GM12878 (cell line): ENCODE data around the gene HOOK1. TPM values are rescaled to one million over a fixed set of nuclear protein-coding genes. Genes with fewer than 3 reads are reported as not detected.
A peak's percentile ranks its signal among the peaks of the same experiment; 100 is the strongest.

Experiments
- HCFC1 ChIP-seq: fragments of 150-350 bp; IDR thresholded peaks from 2 replicates; pipeline ENCODE4 v1.6.1; 2014; ENCODE audit warnings: low read length
- KAT2A ChIP-seq: conservative IDR thresholded peaks from 2 replicates; pipeline ENCODE4 v1.6.1; 2011; ENCODE audit warnings: low read depth, low read length; ENCODE audit not compliant: control insufficient read depth
- MEF2B ChIP-seq: fragments of 450-650 bp; IDR thresholded peaks from 2 replicates; pipeline ENCODE4 v1.6.1; 2018; ENCODE audit warnings: mild to moderate bottlenecking, moderate library complexity; ENCODE audit not compliant: partially characterized antibody, poor library complexity, severe bottlenecking
- NFYB ChIP-seq: IDR thresholded peaks from 2 replicates; pipeline ENCODE4 v1.6.1; 2011; ENCODE audit warnings: low read depth, mild to moderate bottlenecking, low read length, improper control_type of control experiment, moderate library complexity; ENCODE audit not compliant: insufficient read depth
- NRF1 ChIP-seq: conservative IDR thresholded peaks from 2 replicates; pipeline ENCODE4 v1.6.1; 2011; ENCODE audit warnings: mild to moderate bottlenecking, low read depth, low read length, improper control_type of control experiment
- POLR2AphosphoS2 ChIP-seq: IDR thresholded peaks from 2 replicates; pipeline ENCODE4 v1.6.1; 2011; ENCODE audit warnings: low read depth, mild to moderate bottlenecking, low read length, improper control_type of control experiment, moderate library complexity
- POLR2AphosphoS5 ChIP-seq: IDR thresholded peaks from 2 replicates; pipeline ENCODE4 v1.6.1; 2011; ENCODE audit warnings: mild to moderate bottlenecking, low read length, inconsistent platforms
- RELA ChIP-seq: fragments of 450-650 bp; IDR thresholded peaks from 2 replicates; pipeline ENCODE4 v1.8.0; 2014; ENCODE audit warnings: borderline replicate concordance; ENCODE audit not compliant: partially characterized antibody
- SMARCA5 ChIP-seq: fragments of 450-650 bp; IDR thresholded peaks from 2 replicates; pipeline ENCODE4 v1.6.1; 2017; ENCODE audit warnings: mild to moderate bottlenecking
- ZNF384 ChIP-seq: IDR thresholded peaks from 2 replicates; pipeline ENCODE4 v1.6.1; 2012; ENCODE audit warnings: low read depth, mild to moderate bottlenecking, low read length, improper control_type of control experiment, borderline replicate concordance
- polyA plus RNA-seq, 11 experiments: library from polyadenylated mRNA; depleted of rRNA in 4 of 11; unstranded in 6 of 11; stranded (reverse) in 5 of 11; fragments of >200 nt; fragmentation: Nextera tagmentation in 4 of 11; fragmentation: Illumina TruSeq in 1 of 11; extraction: Ambion mirVana in 4 of 11; extraction: Trizol in 1 of 11; gene quantifications; 1 replicate in 1 of 11; 2 replicates in 10 of 11; pipeline versions ENCODE4 v1.2.1 to v1.2.3, GENCODE V29; 2011 to 2016; ENCODE audit warnings: inconsistent platforms in 2 of 11, missing spikeins in 2 of 11, low read depth in 1 of 11
- total RNA-seq, 4 experiments: library from RNA; depleted of rRNA in 3 of 4; stranded (reverse); fragments of >200 nt in 3 of 4; fragmentation: Illumina TruSeq in 1 of 4; extraction: Trizol in 1 of 4; gene quantifications; 2 replicates each; pipeline versions ENCODE4 v1.2.1 to v1.2.3, GENCODE V29; 2013 to 2021
- TF ChIP-seq, protein P1 (sequence below): fragments of 450-650 bp; IDR thresholded peaks from 2 replicates; pipeline ENCODE4 v1.6.1; 2018; ENCODE audit warnings: mild to moderate bottlenecking, low read depth, moderate library complexity; ENCODE audit not compliant: partially characterized antibody
- TF ChIP-seq, protein P2 (sequence below): fragments of 450-650 bp; IDR thresholded peaks from 2 replicates; pipeline ENCODE4 v1.6.1; 2018; ENCODE audit warnings: borderline replicate concordance, mild to moderate bottlenecking; ENCODE audit not compliant: partially characterized antibody
- TF ChIP-seq, protein P3 (sequence below): IDR thresholded peaks from 2 replicates; pipeline ENCODE4 v1.6.1; 2011; ENCODE audit warnings: low read depth, low read length, improper control_type of control experiment, borderline replicate concordance
- TF ChIP-seq, protein P4 (sequence below): fragments of 450-650 bp; IDR thresholded peaks from 2 replicates; pipeline ENCODE4 v1.6.1; 2017; ENCODE audit warnings: mild to moderate bottlenecking, moderate library complexity
- TF ChIP-seq, protein P5 (sequence below), 3 experiments: IDR thresholded peaks in 2 of 3; conservative IDR thresholded peaks in 1 of 3; 2 replicates each; pipeline ENCODE4 v1.5.1; 2011; ENCODE audit warnings: low read depth in 3 of 3, low read length in 3 of 3, mild to moderate bottlenecking in 3 of 3, control low read depth in 2 of 3, moderate library complexity in 2 of 3, inconsistent platforms in 1 of 3, mixed read lengths in 1 of 3; ENCODE audit not compliant: control insufficient read depth in 2 of 3, insufficient read depth in 1 of 3; ENCODE audit errors: extremely low read depth in 1 of 3

The HOOK1 gene
- total and polyA plus RNA-seq, 10 of the 15 experiments (the other 5 are each of a cell fraction or from before 2014, with no cell fraction given) = 1.4 to 15.4 (median 3.7) TPM

DNA sequence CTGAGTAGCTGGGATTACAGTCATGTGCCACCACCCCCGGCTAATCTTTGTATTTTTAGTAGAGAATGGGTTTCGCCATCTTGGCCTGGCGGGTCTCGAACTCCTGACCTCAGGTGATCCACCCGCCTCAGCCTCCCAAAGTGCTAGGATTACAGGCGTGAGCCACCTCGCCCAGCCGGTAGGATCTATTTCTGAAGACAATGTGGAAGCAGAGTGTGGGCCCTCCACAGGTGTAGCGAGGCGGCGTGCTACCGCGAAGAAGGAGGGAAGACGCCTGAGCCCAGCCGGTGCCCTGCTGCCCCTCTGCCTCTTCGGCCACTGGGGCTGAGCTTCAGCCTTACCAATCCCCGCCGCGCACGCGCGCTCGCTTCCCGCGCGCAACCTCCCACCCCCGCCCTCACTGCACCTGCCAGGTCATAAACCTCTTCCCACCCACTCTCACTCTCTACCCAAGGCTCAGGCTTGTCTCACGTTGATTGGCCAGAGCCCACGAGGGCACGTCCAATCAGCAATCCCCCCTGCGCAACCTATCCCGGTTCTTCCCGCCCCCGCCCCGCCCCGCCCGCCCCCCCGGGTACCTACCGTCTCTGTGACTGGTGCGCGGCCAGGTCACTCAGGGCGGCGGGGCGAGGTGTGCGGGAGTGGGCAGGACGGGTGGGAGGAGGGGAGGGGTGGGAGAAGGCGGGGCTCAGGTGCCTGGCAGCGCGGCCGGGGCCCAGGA, 409 bp upstream of the HOOK1 start (continued):
- peak; percentile 50 for TF ChIP-seq RELA
- TF ChIP-seq, protein P1, sequence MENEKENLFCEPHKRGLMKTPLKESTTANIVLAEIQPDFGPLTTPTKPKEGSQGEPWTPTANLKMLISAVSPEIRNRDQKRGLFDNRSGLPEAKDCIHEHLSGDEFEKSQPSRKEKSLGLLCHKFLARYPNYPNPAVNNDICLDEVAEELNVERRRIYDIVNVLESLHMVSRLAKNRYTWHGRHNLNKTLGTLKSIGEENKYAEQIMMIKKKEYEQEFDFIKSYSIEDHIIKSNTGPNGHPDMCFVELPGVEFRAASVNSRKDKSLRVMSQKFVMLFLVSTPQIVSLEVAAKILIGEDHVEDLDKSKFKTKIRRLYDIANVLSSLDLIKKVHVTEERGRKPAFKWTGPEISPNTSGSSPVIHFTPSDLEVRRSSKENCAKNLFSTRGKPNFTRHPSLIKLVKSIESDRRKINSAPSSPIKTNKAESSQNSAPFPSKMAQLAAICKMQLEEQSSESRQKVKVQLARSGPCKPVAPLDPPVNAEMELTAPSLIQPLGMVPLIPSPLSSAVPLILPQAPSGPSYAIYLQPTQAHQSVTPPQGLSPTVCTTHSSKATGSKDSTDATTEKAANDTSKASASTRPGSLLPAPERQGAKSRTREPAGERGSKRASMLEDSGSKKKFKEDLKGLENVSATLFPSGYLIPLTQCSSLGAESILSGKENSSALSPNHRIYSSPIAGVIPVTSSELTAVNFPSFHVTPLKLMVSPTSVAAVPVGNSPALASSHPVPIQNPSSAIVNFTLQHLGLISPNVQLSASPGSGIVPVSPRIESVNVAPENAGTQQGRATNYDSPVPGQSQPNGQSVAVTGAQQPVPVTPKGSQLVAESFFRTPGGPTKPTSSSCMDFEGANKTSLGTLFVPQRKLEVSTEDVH = no peak
- no peak for TF ChIP-seq POLR2AphosphoS2
- TF ChIP-seq HCFC1 = no peak
- TF ChIP-seq ZNF384 = no peak
- TF ChIP-seq MEF2B = no peak
- TF ChIP-seq KAT2A = no peak
- TF ChIP-seq, protein P2, sequence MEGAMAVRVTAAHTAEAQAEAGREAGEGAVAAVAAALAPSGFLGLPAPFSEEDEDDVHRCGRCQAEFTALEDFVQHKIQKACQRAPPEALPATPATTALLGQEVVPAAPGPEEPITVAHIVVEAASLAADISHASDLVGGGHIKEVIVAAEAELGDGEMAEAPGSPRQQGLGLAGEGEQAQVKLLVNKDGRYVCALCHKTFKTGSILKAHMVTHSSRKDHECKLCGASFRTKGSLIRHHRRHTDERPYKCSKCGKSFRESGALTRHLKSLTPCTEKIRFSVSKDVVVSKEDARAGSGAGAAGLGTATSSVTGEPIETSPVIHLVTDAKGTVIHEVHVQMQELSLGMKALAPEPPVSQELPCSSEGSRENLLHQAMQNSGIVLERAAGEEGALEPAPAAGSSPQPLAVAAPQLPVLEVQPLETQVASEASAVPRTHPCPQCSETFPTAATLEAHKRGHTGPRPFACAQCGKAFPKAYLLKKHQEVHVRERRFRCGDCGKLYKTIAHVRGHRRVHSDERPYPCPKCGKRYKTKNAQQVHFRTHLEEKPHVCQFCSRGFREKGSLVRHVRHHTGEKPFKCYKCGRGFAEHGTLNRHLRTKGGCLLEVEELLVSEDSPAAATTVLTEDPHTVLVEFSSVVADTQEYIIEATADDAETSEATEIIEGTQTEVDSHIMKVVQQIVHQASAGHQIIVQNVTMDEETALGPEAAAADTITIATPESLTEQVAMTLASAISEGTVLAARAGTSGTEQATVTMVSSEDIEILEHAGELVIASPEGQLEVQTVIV = no peak
- TF ChIP-seq NFYB = no peak
- TF ChIP-seq SMARCA5 = peak; percentile 62; the same call in 1 of the 2 replicates
- TF ChIP-seq, protein P3, sequence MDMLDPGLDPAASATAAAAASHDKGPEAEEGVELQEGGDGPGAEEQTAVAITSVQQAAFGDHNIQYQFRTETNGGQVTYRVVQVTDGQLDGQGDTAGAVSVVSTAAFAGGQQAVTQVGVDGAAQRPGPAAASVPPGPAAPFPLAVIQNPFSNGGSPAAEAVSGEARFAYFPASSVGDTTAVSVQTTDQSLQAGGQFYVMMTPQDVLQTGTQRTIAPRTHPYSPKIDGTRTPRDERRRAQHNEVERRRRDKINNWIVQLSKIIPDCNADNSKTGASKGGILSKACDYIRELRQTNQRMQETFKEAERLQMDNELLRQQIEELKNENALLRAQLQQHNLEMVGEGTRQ = no peak
- TF ChIP-seq NRF1 = peak; percentile 52
- TF ChIP-seq, protein P4, sequence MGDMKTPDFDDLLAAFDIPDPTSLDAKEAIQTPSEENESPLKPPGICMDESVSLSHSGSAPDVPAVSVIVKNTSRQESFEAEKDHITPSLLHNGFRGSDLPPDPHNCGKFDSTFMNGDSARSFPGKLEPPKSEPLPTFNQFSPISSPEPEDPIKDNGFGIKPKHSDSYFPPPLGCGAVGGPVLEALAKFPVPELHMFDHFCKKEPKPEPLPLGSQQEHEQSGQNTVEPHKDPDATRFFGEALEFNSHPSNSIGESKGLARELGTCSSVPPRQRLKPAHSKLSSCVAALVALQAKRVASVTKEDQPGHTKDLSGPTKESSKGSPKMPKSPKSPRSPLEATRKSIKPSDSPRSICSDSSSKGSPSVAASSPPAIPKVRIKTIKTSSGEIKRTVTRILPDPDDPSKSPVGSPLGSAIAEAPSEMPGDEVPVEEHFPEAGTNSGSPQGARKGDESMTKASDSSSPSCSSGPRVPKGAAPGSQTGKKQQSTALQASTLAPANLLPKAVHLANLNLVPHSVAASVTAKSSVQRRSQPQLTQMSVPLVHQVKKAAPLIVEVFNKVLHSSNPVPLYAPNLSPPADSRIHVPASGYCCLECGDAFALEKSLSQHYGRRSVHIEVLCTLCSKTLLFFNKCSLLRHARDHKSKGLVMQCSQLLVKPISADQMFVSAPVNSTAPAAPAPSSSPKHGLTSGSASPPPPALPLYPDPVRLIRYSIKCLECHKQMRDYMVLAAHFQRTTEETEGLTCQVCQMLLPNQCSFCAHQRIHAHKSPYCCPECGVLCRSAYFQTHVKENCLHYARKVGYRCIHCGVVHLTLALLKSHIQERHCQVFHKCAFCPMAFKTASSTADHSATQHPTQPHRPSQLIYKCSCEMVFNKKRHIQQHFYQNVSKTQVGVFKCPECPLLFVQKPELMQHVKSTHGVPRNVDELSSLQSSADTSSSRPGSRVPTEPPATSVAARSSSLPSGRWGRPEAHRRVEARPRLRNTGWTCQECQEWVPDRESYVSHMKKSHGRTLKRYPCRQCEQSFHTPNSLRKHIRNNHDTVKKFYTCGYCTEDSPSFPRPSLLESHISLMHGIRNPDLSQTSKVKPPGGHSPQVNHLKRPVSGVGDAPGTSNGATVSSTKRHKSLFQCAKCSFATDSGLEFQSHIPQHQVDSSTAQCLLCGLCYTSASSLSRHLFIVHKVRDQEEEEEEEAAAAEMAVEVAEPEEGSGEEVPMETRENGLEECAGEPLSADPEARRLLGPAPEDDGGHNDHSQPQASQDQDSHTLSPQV = no peak
- TF ChIP-seq POLR2AphosphoS5 = peak; percentile 30; the same call in 1 of the 2 replicates
- TF ChIP-seq, protein P5, sequence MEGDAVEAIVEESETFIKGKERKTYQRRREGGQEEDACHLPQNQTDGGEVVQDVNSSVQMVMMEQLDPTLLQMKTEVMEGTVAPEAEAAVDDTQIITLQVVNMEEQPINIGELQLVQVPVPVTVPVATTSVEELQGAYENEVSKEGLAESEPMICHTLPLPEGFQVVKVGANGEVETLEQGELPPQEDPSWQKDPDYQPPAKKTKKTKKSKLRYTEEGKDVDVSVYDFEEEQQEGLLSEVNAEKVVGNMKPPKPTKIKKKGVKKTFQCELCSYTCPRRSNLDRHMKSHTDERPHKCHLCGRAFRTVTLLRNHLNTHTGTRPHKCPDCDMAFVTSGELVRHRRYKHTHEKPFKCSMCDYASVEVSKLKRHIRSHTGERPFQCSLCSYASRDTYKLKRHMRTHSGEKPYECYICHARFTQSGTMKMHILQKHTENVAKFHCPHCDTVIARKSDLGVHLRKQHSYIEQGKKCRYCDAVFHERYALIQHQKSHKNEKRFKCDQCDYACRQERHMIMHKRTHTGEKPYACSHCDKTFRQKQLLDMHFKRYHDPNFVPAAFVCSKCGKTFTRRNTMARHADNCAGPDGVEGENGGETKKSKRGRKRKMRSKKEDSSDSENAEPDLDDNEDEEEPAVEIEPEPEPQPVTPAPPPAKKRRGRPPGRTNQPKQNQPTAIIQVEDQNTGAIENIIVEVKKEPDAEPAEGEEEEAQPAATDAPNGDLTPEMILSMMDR (IDR thresholded peaks at IDR 0.05 in 2 of 3, conservative IDR thresholded peaks at IDR 0.05 in 1 of 3; ENCODE audit: control insufficient read depth in 2 of 3, extremely low read depth in 1 of 3, insufficient read depth in 1 of 3, low read depth in 3 of 3, low read length in 3 of 3) = no peak
